ENCODE measurements around the gene ATP5MC2.

DNA sequence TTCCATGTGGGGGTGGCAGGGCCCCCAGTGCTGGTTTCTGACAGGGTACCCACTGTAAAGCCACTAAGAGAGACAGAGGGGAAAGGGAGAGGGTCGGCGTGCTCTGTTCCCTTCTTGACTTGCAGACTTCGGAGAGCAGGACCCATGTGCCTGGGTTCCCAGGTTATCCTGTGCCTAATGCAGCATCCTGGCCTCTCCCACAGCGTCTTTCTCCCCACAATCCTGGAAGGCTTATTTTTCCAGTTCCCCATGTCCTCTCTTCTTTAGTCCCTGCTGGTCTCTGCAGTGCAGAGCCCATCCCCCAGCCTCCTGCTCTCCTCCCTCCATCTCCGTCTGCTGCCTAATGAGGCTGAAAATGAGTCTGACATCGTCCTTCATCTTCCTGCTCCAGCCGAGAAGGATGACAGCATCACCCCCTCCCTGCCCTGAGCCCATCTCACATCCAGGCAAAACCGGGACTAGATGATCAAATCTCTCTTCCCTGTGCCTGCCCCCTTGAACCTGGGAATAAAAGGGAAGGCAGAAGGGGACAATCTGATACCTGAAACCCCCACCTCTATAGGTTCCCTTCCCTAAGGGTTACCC, 36.3 kb upstream of the ATP5MC2 start:
- no peak for TF ChIP-seq FOXM1 (IDR thresholded peaks at IDR 0.05; ENCODE audit: borderline replicate concordance)
- no peak for TF ChIP-seq NFRKB (IDR thresholded peaks at IDR 0.05)
- no peak for TF ChIP-seq BHLHE40 (IDR thresholded peaks at IDR 0.05; ENCODE audit: borderline replicate concordance)
- TF ChIP-seq LEF1 (IDR thresholded peaks at IDR 0.05; ENCODE audit: borderline replicate concordance) = no peak
- TF ChIP-seq, protein P1, sequence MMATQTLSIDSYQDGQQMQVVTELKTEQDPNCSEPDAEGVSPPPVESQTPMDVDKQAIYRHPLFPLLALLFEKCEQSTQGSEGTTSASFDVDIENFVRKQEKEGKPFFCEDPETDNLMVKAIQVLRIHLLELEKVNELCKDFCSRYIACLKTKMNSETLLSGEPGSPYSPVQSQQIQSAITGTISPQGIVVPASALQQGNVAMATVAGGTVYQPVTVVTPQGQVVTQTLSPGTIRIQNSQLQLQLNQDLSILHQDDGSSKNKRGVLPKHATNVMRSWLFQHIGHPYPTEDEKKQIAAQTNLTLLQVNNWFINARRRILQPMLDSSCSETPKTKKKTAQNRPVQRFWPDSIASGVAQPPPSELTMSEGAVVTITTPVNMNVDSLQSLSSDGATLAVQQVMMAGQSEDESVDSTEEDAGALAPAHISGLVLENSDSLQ (IDR thresholded peaks at IDR 0.05) = no peak
